CD4-positive, alpha-beta T cell treated with Interleukin-4 for 4 hours (primary cell): Measurements from ENCODE around the gene PACC1.
"Not testable (repeated sequence)": the region's sequence is repeated elsewhere in the genome, so short reads cannot be mapped to it uniquely, and the experiment has no call there.

ENCODE experiments used
- DNase-seq: peaks from one replicate; pipeline ENCODE4 v3.0.0-alpha.2; 2020

PACC1 gene

GRCh38 chr1:212323066-212323465, 91.6 kb downstream of the PACC1 start:
- no peak for DNase-seq

DNA sequence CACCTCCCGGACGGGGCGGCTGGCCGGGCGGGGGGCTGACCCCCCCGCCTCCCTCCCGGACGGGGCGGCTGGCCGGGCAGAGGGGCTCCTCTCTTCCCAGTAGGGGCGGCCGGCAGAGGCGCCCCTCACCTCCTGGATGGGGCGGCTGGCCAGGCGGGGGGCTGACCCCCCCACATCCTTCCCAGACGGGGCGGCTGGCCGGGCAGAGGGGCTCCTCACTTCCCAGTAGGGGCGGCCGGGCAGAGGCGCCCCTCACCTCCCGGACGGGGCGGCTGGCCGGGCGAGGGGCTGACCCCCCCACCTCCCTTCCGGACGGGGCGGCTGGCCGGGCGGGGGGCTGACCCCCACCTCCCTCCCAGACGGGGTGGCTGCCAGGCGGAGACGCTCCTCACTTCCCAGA, 93.7 kb downstream of the PACC1 start:
- not testable (repeated sequence) for DNase-seq

DNA sequence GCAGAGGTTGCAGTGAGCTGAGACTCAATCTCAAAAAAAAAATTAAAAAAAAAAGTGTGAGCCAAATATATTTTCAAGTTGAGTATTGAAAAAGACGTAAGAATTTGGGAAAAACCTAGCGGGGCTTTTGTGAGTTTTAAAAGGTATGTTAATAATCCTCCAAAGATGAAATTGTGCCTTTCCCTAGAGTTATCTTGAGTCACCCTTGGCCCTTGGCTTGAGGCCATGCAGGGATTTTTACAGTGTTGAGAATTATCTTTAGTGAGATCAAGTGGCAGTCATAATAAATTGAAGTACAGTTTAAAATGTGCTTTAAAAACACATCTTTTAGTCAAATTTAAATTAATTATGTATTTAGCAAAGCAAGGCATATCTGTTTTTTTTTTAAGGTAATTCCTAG, 96.8 kb downstream of the PACC1 start:
- DNase-seq: no peak

DNA sequence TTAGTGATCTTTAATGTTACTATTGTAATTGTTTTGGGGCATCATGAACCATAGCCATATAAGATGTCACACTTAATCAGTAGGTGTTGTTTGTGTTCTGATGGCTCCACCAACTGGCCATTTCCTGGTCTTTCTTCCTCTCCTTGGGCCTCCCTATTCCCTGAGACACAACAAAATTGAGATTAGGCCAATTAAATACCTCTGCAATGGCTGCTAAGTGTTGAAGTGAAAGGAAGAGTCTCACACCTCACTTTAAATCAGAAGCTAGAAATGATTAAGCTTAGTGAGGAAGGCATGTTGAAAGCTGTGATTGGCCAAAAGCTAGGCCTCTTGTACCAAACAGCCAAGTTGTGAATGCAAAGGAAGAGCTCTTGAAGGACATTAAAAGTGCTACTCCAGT, 98.8 kb downstream of the PACC1 start:
- DNase-seq: peak; percentile 17

GRCh38 chr1:212315184-212315583, 99.5 kb downstream of the PACC1 start:
- no peak for DNase-seq
